GM18517 (cell line): ENCODE data around the gene CBLC.

Experiments
- ATAC-seq: cut with Tn5 transposase; IDR thresholded peaks from one replicate; pipeline ENCODE4 v1.9.1; 2021; ENCODE audit warnings: mild to moderate bottlenecking, moderate library complexity; ENCODE audit not compliant: unreplicated experiment

The CBLC gene

GRCh38 chr19:44745887-44746600 lies 31.6 kb upstream of the CBLC start:
- ATAC-seq = no peak

GRCh38 chr19:44746616-44746945 lies 31.1 kb upstream of the CBLC start:
- no peak for ATAC-seq

- no peak for ATAC-seq
Measured at GRCh38 chr19:44746946-44747738, 30.5 kb upstream of the CBLC start.

- peak; percentile 36 for ATAC-seq
Measured at GRCh38 chr19:44747739-44748425, 29.8 kb upstream of the CBLC start.

- peak; percentile 35 for ATAC-seq
Measured at GRCh38 chr19:44748426-44749254, 29.1 kb upstream of the CBLC start, which contains the start of gene BCL3. Gene BCL3, plus strand, starts transcription at chr19:44748708. Its CDS starts 83 bp downstream, at chr19:44748791.

GRCh38 chr19:44749292-44749691 lies 28.4 kb upstream of the CBLC start:
- ATAC-seq = no peak

GRCh38 chr19:44749994-44750393 lies 27.7 kb upstream of the CBLC start:
- ATAC-seq = no peak

GRCh38 chr19:44752123-44752815 lies 25.4 kb upstream of the CBLC start:
- no peak for ATAC-seq

- peak; percentile 68 for ATAC-seq
Measured at GRCh38 chr19:44752816-44753625, 24.7 kb upstream of the CBLC start.

GRCh38 chr19:44753626-44753931 lies 24.1 kb upstream of the CBLC start:
- ATAC-seq = no peak

GRCh38 chr19:44753932-44754749 lies 23.5 kb upstream of the CBLC start:
- no peak for ATAC-seq

GRCh38 chr19:44754750-44755080 lies 23.0 kb upstream of the CBLC start:
- ATAC-seq = no peak

- ATAC-seq = no peak
Measured at GRCh38 chr19:44755219-44755618, 22.5 kb upstream of the CBLC start.

GRCh38 chr19:44756089-44756562 lies 21.6 kb upstream of the CBLC start:
- ATAC-seq = no peak

- no peak for ATAC-seq
Measured at GRCh38 chr19:44757057-44757734, 20.5 kb upstream of the CBLC start.

GRCh38 chr19:44757735-44758505 lies 19.8 kb upstream of the CBLC start:
- ATAC-seq = no peak

- ATAC-seq = no peak
Measured at GRCh38 chr19:44758596-44758995, 19.1 kb upstream of the CBLC start.
